BJ (cell line): ENCODE data around the gene TACR1. TPM values are rescaled to one million over a fixed set of nuclear protein-coding genes. Genes with fewer than 3 reads are reported as not detected.
"Not testable (repeated sequence)": the region's sequence is repeated elsewhere in the genome, so short reads cannot be mapped to it uniquely, and the experiment has no call there.

Experiments used
- CTCF ChIA-PET: fragments of 350-600 bp; formaldehyde crosslinking; extraction: SDS; loops from one replicate; lab custom pipeline; 2021; ENCODE audit warnings: antibody characterized with exemption, inconsistent platforms; lab: Yijun Ruan, JAX
- POLR2A ChIA-PET: fragments of 300-600 bp; sonication (Branson Sonifier 250); formaldehyde crosslinking; extraction: SDS; loops from one replicate; lab custom pipeline; 2021; ENCODE audit warnings: antibody characterized with exemption; lab: Charles Lee
- DNase-seq: peaks from one replicate; pipeline ENCODE4 v3.0.0-alpha.2; 2011; ENCODE audit warnings: low read depth
- H3K27me3 ChIP-seq: 2 replicates; pipeline ENCODE4 v1.6.0; 2011; ENCODE audit warnings: low read length; ENCODE audit not compliant: control insufficient read depth, insufficient read depth
- H3K36me3 ChIP-seq: 2 replicates; pipeline ENCODE4 v1.5.1; 2011; ENCODE audit warnings: low read length; ENCODE audit not compliant: control insufficient read depth, insufficient read depth
- H3K4me3 ChIP-seq: 2 replicates; pipeline ENCODE4 v1.5.1; 2011; ENCODE audit warnings: low read depth, mild to moderate bottlenecking, control low read depth, low read length
- CTCF ChIP-seq: IDR thresholded peaks from 2 replicates; pipeline ENCODE4 v1.5.1; 2011; ENCODE audit warnings: low read depth, mild to moderate bottlenecking, control low read depth, inconsistent platforms, low read length, moderate library complexity; ENCODE audit not compliant: insufficient read depth
- polyA plus RNA-seq: library from polyadenylated mRNA; depleted of rRNA; stranded (reverse); fragments of >200 nt; gene quantifications from 2 replicates; pipeline ENCODE4 v1.2.3, GENCODE V29; 2011

TACR1 gene
- polyA plus RNA-seq, 1 experiment, result 0.07 TPM

DNA sequence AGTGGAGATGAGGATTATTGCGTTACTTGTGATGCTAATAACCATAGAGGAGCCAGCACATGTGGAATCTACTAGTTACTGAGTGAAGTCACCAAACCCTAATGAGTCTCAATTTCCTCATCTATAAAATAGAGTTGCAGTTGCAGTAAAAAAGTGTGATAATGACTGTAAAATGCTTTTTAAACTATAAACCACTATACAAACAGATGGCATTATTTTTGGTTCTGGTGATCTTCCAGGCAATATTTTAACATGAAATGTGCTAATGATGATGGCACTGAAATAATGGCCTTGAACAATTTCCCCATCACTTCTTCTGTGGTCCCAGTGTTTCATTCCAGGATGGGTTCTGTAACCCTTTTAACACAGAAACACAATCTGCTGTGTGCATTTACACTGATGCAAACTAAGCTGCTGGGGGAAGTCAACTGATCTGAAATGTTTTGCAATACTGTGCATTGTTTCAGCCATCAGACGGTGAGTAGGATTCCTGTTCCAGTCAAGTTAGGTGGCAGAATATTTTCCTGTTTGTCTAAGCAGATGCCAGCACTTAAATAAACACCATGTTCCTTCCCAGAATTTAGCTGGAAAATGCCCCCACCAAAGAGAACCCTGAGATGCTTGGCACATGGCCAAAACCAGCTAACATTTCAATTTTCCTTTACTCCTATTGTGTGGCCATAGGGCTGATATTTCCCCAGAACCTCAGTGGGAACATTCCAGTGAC lies 52.6 kb downstream of the TACR1 start:
- Histone ChIP-seq H3K36me3 (no peaks in the 10 kb centered on the region), H3K27me3 (no peaks in the 10 kb centered on the region; the same call in 1 of the 2 replicates), H3K4me3 (no peak overlapping the region)
- ChIA-PET CTCF (interaction anchor here (0.5 to 1.7 kb wide), 3 partner anchors 12 to 305 kb away, joined by 3 to 4 read pairs (median 3); no protein-coding TSS in a partner anchor), POLR2A (interaction anchor here (0.6 kb wide), 2 partner anchors 134 to 1125 kb away, joined by 5 to 16 read pairs; no protein-coding TSS in a partner anchor)
- no peak for DNase-seq
- TF ChIP-seq CTCF, result no peak

- CTCF ChIA-PET, result interaction anchor here (1.7 kb wide), 1 partner anchor 226 kb away, joined by 4 read pairs; no protein-coding TSS in a partner anchor
- H3K27me3 ChIP-seq, H3K4me3 ChIP-seq, DNase-seq, H3K36me3 ChIP-seq: not testable (repeated sequence)
- POLR2A ChIA-PET, result interaction anchor here (0.6 kb wide), 2 partner anchors 133 to 1124 kb away, joined by 5 to 16 read pairs; no protein-coding TSS in a partner anchor
These were observed 53.1 kb downstream of the TACR1 start for GRCh38 chr2:75146221-75146605.

- no peak overlapping the region for H3K4me3 ChIP-seq
- TF ChIP-seq CTCF, result no peak
- no peak for DNase-seq
- H3K36me3 ChIP-seq, result no peaks in the 10 kb centered on the region
- ChIA-PET CTCF (interaction anchor here (1.1 to 2.1 kb wide), 3 partner anchors 43 to 229 kb away, joined by 3 to 7 read pairs (median 4); no protein-coding TSS in a partner anchor), POLR2A (no interaction called here)
- H3K27me3 ChIP-seq, result peaks cover 1% of the 10 kb centered on the region
These were observed 57.2 kb downstream of the TACR1 start for GRCh38 chr2:75142081-75142480.

DNA sequence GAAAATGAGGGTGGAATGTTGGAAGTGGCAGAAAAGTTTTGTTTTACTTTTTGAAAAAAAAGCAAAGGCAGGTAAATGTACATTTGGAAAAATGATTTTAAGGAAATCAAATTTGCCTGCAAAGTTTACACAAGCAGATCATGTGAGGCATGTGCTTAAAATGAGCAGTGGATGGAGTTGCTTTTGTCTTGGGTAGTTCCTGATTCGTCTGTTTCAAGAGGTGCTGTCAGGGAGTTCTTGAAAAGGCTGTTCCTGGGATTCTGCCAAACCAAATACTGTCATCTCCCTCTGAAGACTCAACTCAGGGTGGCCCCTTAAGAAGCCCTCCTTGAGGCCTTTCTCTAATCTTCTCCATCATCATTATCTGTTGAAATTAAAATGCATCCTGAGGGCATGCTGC lies 59.0 kb downstream of the TACR1 start:
- Histone ChIP-seq H3K4me3 (no peak overlapping the region), H3K36me3 (no peaks in the 10 kb centered on the region), H3K27me3 (peaks cover 1% of the 10 kb centered on the region)
- ChIA-PET CTCF (interaction anchor here (2.1 kb wide), 1 partner anchor 41 kb away, joined by 7 read pairs; no protein-coding TSS in a partner anchor), POLR2A (no interaction called here)
- DNase-seq, result no peak
- TF ChIP-seq CTCF, result no peak

DNA sequence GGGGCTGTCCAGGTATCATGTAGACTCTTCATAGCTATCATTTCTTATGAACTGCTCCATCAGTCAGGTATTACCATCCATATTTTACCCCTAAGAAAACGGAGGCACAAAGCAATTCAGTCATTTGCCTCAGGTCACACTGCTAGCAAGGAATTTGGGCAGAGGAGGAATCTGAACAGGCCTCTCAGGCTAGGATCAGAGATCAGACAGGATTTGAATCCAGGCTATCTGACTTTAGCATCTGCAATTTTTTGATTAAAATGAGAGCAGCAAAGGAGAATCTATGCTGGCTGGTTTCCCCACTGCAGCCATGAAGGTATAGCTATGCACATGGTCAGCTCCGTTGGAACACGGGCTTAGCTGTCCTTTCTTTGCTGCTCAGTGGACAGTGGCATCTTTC lies 60.1 kb downstream of the TACR1 start:
- CTCF ChIA-PET, result interaction anchor here (1.1 kb wide), 1 partner anchor 60 kb away, joined by 4 read pairs; the partner anchor contains the start of gene TACR1
- POLR2A ChIA-PET, result no interaction called here
- H3K36me3 ChIP-seq, result no peaks in the 10 kb centered on the region
- no peak for TF ChIP-seq CTCF
- H3K27me3 ChIP-seq, result peaks cover 1% of the 10 kb centered on the region
- DNase-seq, result no peak
- no peak overlapping the region for H3K4me3 ChIP-seq
